IMR-90 (cell line): ENCODE measurements around the gene KRTAP13-4. TPM values are rescaled to one million over a fixed set of nuclear protein-coding genes. Genes with fewer than 3 reads are reported as not detected.

ENCODE experiments used
- ATAC-seq: fragments of 200-7000 bp; cut with Tn5 transposase; 2 replicates; pipeline ENCODE4 v1.9.1; 2020; ENCODE audit warnings: low read depth, mild to moderate bottlenecking, moderate library complexity
- BruUV-seq: library from RNA; stranded (reverse); fragments of 400-500 nt; replicated peaks from 2 replicates; lab custom pipeline; 2021; lab: Mats Ljungman, UMichigan
- CTCF ChIA-PET: fragments of 300-600 bp; formaldehyde crosslinking; extraction: SDS; loops from one replicate; lab custom pipeline; 2021; ENCODE audit warnings: antibody characterized with exemption; lab: Yijun Ruan, JAX
- POLR2A ChIA-PET: fragments of 300-600 bp; sonication (Branson Sonifier 250); formaldehyde crosslinking; loops from one replicate; lab custom pipeline; 2022; ENCODE audit warnings: antibody characterized with exemption; ENCODE audit not compliant: unreplicated experiment; lab: Charles Lee
- DNase-seq: peaks from one replicate; pipeline ENCODE4 v3.0.0; 2013
- H2AFZ ChIP-seq: replicated peaks from 2 replicates; pipeline ENCODE3; 2013; ENCODE audit warnings: low read length, mild to moderate bottlenecking; ENCODE audit not compliant: poor library complexity
- H2AK5ac ChIP-seq: 2 replicates; pipeline ENCODE4 v1.6.1; 2013; ENCODE audit warnings: low read depth, low read length, inconsistent platforms
- H2AK9ac ChIP-seq: replicated peaks from 2 replicates; pipeline ENCODE3; 2013; ENCODE audit warnings: mild to moderate bottlenecking, low read depth, low read length, moderate library complexity; ENCODE audit not compliant: poor library complexity
- H2BK120ac ChIP-seq: 2 replicates; pipeline ENCODE4 v1.6.1; 2013; ENCODE audit warnings: low read depth, low read length, inconsistent platforms
- H2BK15ac ChIP-seq: 3 replicates; pipeline ENCODE4 v1.6.1; 2013; ENCODE audit warnings: low read depth, low read length, inconsistent platforms
- H2BK20ac ChIP-seq: 2 replicates; pipeline ENCODE4 v1.6.1; 2013; ENCODE audit warnings: low read depth, mild to moderate bottlenecking, inconsistent platforms, low read length, moderate library complexity
- H2BK5ac ChIP-seq: 2 replicates; pipeline ENCODE4 v1.6.1; 2013; ENCODE audit warnings: mild to moderate bottlenecking, low read depth, low read length, inconsistent platforms; ENCODE audit not compliant: poor library complexity, severe bottlenecking
- H3K14ac ChIP-seq: replicated peaks from 2 replicates; pipeline ENCODE4 v1.6.1; 2013; ENCODE audit warnings: low read depth, low read length, inconsistent platforms
- H3K18ac ChIP-seq: 2 replicates; pipeline ENCODE4 v1.6.1; 2013; ENCODE audit warnings: low read depth, low read length, control low read depth
- H3K23ac ChIP-seq: 2 replicates; pipeline ENCODE4 v1.6.1; 2013; ENCODE audit warnings: low read depth, low read length, inconsistent platforms
- H3K27ac ChIP-seq: 2 replicates; pipeline ENCODE4 v1.5.1; 2013; ENCODE audit warnings: mild to moderate bottlenecking, control low read depth, low read length; ENCODE audit not compliant: insufficient read depth
- H3K27me3 ChIP-seq: 2 replicates; pipeline ENCODE4 v1.6.1; 2013; ENCODE audit warnings: low read length; ENCODE audit not compliant: control insufficient read depth, insufficient read depth
- H3K36me3 ChIP-seq: 2 replicates; pipeline ENCODE4 v1.6.1; 2013; ENCODE audit warnings: low read length, mixed read lengths; ENCODE audit not compliant: control insufficient read depth, insufficient read depth
- H3K4ac ChIP-seq: 2 replicates; pipeline ENCODE4 v1.6.1; 2013; ENCODE audit warnings: low read depth, low read length, inconsistent platforms
- H3K4me1 ChIP-seq: 2 replicates; pipeline ENCODE4 v1.6.1; 2013; ENCODE audit warnings: low read length, mixed read lengths; ENCODE audit not compliant: control insufficient read depth, insufficient read depth
- H3K4me2 ChIP-seq: 2 replicates; pipeline ENCODE4 v1.6.1; 2013; ENCODE audit warnings: low read depth, mild to moderate bottlenecking, control low read depth, low read length, moderate library complexity
- H3K4me3 ChIP-seq: 2 replicates; pipeline ENCODE4 v1.5.1; 2013; ENCODE audit warnings: low read depth, mild to moderate bottlenecking, control low read depth, low read length, moderate library complexity; ENCODE audit not compliant: insufficient read depth
- H3K56ac ChIP-seq: 2 replicates; pipeline ENCODE4 v1.6.1; 2013; ENCODE audit warnings: low read length, inconsistent platforms; ENCODE audit not compliant: insufficient read depth; ENCODE audit errors: extremely low read depth
- H3K79me1 ChIP-seq, 2 experiments: 2 replicates each; pipeline ENCODE4 v1.6.1; 2013; ENCODE audit warnings: low read length in 2 of 2, inconsistent platforms in 1 of 2, low read depth in 1 of 2
- H3K9ac ChIP-seq: 2 replicates; pipeline ENCODE4 v1.6.1; 2013; ENCODE audit warnings: low read depth, low read length, control low read depth
- H3K9me1 ChIP-seq: 2 replicates; pipeline ENCODE4 v1.6.1; 2013; ENCODE audit warnings: low read length, inconsistent platforms; ENCODE audit not compliant: insufficient read depth
- H3K9me3 ChIP-seq: 2 replicates; pipeline ENCODE4 v1.6.1; 2013; ENCODE audit warnings: low read length; ENCODE audit not compliant: control insufficient read depth, insufficient read depth
- H4K20me1 ChIP-seq: 2 replicates; pipeline ENCODE4 v1.6.1; 2013; ENCODE audit warnings: low read length, inconsistent platforms; ENCODE audit not compliant: insufficient read depth
- H4K5ac ChIP-seq: 2 replicates; pipeline ENCODE4 v1.6.1; 2013; ENCODE audit warnings: mild to moderate bottlenecking, low read depth, low read length, control low read depth
- H4K8ac ChIP-seq, 2 experiments: 2 replicates each; pipeline ENCODE4 v1.6.1; 2013; ENCODE audit warnings: low read depth in 2 of 2, low read length in 2 of 2, control low read depth in 1 of 2, inconsistent platforms in 1 of 2
- H4K91ac ChIP-seq: 2 replicates; pipeline ENCODE4 v1.6.1; 2013; ENCODE audit warnings: low read depth, low read length, inconsistent platforms; ENCODE audit not compliant: insufficient read depth
- BHLHE40 ChIP-seq: fragments of 150-350 bp; IDR thresholded peaks from 2 replicates; pipeline ENCODE4 v1.6.1; 2016; ENCODE audit warnings: mild to moderate bottlenecking, low read depth, low read length
- CEBPB ChIP-seq: IDR thresholded peaks from 2 replicates; pipeline ENCODE4 v1.6.1; 2012; ENCODE audit warnings: low read depth, low read length, improper control_type of control experiment
- CHD1 ChIP-seq: IDR thresholded peaks from 2 replicates; pipeline ENCODE4 v1.6.1; 2012; ENCODE audit warnings: low read depth, low read length, improper control_type of control experiment
- FOS ChIP-seq: fragments of 150-350 bp; IDR thresholded peaks from 2 replicates; pipeline ENCODE4 v1.6.1; 2016; ENCODE audit warnings: low read depth, low read length
- MAFK ChIP-seq: IDR thresholded peaks from 2 replicates; pipeline ENCODE4 v1.6.1; 2012; ENCODE audit warnings: low read depth, low read length, improper control_type of control experiment
- MAZ ChIP-seq: IDR thresholded peaks from 2 replicates; pipeline ENCODE4 v1.6.1; 2012; ENCODE audit warnings: low read depth, mild to moderate bottlenecking, low read length, improper control_type of control experiment, moderate library complexity, borderline replicate concordance
- MXI1 ChIP-seq: IDR thresholded peaks from 2 replicates; pipeline ENCODE4 v1.6.1; 2012; ENCODE audit warnings: low read depth, mild to moderate bottlenecking, low read length, moderate library complexity, borderline replicate concordance
- NFE2L2 ChIP-seq: fragments of 150-350 bp; IDR thresholded peaks from 2 replicates; pipeline ENCODE4 v1.6.1; 2016; ENCODE audit warnings: low read depth, mild to moderate bottlenecking, low read length
- POLR2A ChIP-seq: IDR thresholded peaks from 2 replicates; pipeline ENCODE4 v1.6.1; 2012; ENCODE audit warnings: mild to moderate bottlenecking, low read depth, low read length
- RAD21 ChIP-seq: IDR thresholded peaks from 2 replicates; pipeline ENCODE4 v1.6.1; 2012; ENCODE audit warnings: low read length, improper control_type of control experiment
- RCOR1 ChIP-seq: IDR thresholded peaks from 2 replicates; pipeline ENCODE4 v1.6.1; 2012; ENCODE audit warnings: mild to moderate bottlenecking, low read length, improper control_type of control experiment; ENCODE audit not compliant: insufficient replicate concordance
- RFX5 ChIP-seq: IDR thresholded peaks from 2 replicates; pipeline ENCODE4 v1.8.0; 2012; ENCODE audit warnings: low read depth, mild to moderate bottlenecking, low read length, moderate library complexity
- SMC3 ChIP-seq: fragments of 150-350 bp; IDR thresholded peaks from 2 replicates; pipeline ENCODE4 v1.6.1; 2016; ENCODE audit warnings: low read depth, mild to moderate bottlenecking, antibody characterized with exemption, low read length, moderate library complexity
- dilution Hi-C: fragments of 300-500 bp; cut with HindIII; formaldehyde crosslinking; loops from one replicate; pipeline ENCODE4 v1.14.3; 2018; ENCODE audit warnings: low sequenced_read_pairs; ENCODE audit not compliant: unreplicated experiment
- in situ Hi-C: fragments of 300-500 bp; cut with MboI; formaldehyde crosslinking; loops from 3 replicates; pipeline ENCODE4 v1.14.3; 2019; ENCODE audit warnings: low sequenced_read_pairs, inconsistent platforms, mixed read lengths
- intact Hi-C: fragments of 100-400 bp; cut with micrococcal nuclease; formaldehyde crosslinking; loops from 2 replicates; pipeline ENCODE4 v1.10.0; 2022
- polyA plus RNA-seq, 3 experiments: library from polyadenylated mRNA; depleted of rRNA; stranded (reverse); fragments of >200 nt; gene quantifications; 2 replicates each; pipeline ENCODE4 v1.2.3, GENCODE V29; 2012; ENCODE audit warnings: low replicate concordance in 1 of 3
- total RNA-seq: library from RNA; depleted of rRNA; stranded (reverse); fragments of >200 nt; gene quantifications from 2 replicates; pipeline ENCODE4 v1.2.3, GENCODE V29; 2012
- TF ChIP-seq, protein P1 (sequence below): conservative IDR thresholded peaks from 2 replicates; pipeline ENCODE4 v1.5.1; 2012; ENCODE audit warnings: mild to moderate bottlenecking, low read depth, low read length, improper control_type of control experiment
- TF ChIP-seq, protein P2 (sequence below): fragments of 150-350 bp; IDR thresholded peaks from 2 replicates; pipeline ENCODE4 v1.6.1; 2017; ENCODE audit warnings: mild to moderate bottlenecking, antibody characterized with exemption, low read length, low read depth
- TF ChIP-seq, protein P3 (sequence below): fragments of 150-350 bp; IDR thresholded peaks from 2 replicates; pipeline ENCODE4 v1.6.1; 2016; ENCODE audit warnings: low read depth, mild to moderate bottlenecking, low read length, moderate library complexity, borderline replicate concordance

Gene KRTAP13-4
- total and polyA plus RNA-seq, 2 of the 4 experiments (the other 2 are of a cell fraction) = not detected

DNA sequence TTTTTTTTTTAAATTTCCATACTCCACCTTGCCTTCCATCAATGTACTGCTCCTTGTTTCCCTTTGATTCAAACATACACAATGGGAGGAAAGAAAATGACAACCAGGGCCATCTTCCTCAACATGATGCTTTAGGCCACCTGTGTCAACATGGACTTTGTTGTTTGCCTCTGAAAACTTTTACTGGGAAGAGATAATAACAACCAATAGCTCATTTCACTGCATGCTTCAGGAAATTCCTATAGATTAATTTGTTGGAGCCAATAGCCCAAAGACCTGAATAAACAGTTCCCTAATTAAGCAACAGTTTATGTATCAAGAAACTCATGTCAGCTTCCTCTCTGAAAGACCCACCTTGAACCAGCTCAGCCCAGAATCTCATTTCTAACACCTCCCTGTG is 13.2 kb downstream of the KRTAP13-4 start:
- ATAC-seq = no peak
- Histone ChIP-seq H4K91ac (no peak overlapping the region), H3K14ac (no peak overlapping the region), H2AK5ac (no peak overlapping the region), H3K56ac (no peak overlapping the region), H2BK120ac (no peak overlapping the region), H3K9ac (no peak overlapping the region), H2BK15ac (no peak overlapping the region), H3K4me1 (no peaks in the 10 kb centered on the region), H3K4me3 (no peak overlapping the region), H2BK5ac (no peak overlapping the region), H3K36me3 (no peaks in the 10 kb centered on the region), H4K20me1 (no peaks in the 10 kb centered on the region), H3K23ac (no peak overlapping the region), H3K79me1 (no peaks in the 10 kb centered on the region), H3K27me3 (no peaks in the 10 kb centered on the region), H4K8ac (no peak overlapping the region), H3K18ac (no peak overlapping the region), H2AFZ (no peak overlapping the region), H2BK20ac (no peak overlapping the region), H3K9me1 (no peaks in the 10 kb centered on the region), H3K4ac (no peak overlapping the region), H2AK9ac (no peak overlapping the region), H3K4me2 (no peak overlapping the region), H3K27ac (no peak overlapping the region), H4K5ac (no peak overlapping the region), H3K9me3 (peaks cover 11% of the 10 kb centered on the region)
- intact Hi-C loops = no loop called here
- POLR2A ChIA-PET = no interaction called here
- no peak for TF ChIP-seq RFX5
- no peak for TF ChIP-seq SMC3
- TF ChIP-seq CHD1 = no peak
- TF ChIP-seq BHLHE40 = no peak
- no peak for TF ChIP-seq MXI1
- no peak for TF ChIP-seq RCOR1
- TF ChIP-seq MAFK = no peak
- TF ChIP-seq, protein P1, sequence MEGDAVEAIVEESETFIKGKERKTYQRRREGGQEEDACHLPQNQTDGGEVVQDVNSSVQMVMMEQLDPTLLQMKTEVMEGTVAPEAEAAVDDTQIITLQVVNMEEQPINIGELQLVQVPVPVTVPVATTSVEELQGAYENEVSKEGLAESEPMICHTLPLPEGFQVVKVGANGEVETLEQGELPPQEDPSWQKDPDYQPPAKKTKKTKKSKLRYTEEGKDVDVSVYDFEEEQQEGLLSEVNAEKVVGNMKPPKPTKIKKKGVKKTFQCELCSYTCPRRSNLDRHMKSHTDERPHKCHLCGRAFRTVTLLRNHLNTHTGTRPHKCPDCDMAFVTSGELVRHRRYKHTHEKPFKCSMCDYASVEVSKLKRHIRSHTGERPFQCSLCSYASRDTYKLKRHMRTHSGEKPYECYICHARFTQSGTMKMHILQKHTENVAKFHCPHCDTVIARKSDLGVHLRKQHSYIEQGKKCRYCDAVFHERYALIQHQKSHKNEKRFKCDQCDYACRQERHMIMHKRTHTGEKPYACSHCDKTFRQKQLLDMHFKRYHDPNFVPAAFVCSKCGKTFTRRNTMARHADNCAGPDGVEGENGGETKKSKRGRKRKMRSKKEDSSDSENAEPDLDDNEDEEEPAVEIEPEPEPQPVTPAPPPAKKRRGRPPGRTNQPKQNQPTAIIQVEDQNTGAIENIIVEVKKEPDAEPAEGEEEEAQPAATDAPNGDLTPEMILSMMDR = no peak
- TF ChIP-seq, protein P2, sequence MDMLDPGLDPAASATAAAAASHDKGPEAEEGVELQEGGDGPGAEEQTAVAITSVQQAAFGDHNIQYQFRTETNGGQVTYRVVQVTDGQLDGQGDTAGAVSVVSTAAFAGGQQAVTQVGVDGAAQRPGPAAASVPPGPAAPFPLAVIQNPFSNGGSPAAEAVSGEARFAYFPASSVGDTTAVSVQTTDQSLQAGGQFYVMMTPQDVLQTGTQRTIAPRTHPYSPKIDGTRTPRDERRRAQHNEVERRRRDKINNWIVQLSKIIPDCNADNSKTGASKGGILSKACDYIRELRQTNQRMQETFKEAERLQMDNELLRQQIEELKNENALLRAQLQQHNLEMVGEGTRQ = no peak
- no peak for TF ChIP-seq MAZ
- TF ChIP-seq RAD21 = no peak
- no peak for TF ChIP-seq CEBPB
- no peak for TF ChIP-seq POLR2A
- no peak for TF ChIP-seq NFE2L2
- TF ChIP-seq FOS = no peak
- TF ChIP-seq, protein P3, sequence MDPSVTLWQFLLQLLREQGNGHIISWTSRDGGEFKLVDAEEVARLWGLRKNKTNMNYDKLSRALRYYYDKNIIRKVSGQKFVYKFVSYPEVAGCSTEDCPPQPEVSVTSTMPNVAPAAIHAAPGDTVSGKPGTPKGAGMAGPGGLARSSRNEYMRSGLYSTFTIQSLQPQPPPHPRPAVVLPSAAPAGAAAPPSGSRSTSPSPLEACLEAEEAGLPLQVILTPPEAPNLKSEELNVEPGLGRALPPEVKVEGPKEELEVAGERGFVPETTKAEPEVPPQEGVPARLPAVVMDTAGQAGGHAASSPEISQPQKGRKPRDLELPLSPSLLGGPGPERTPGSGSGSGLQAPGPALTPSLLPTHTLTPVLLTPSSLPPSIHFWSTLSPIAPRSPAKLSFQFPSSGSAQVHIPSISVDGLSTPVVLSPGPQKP = no peak
- DNase-seq = no peak
- no TSS peak for BruUV-seq
- in situ Hi-C loops = no loop called here
- CTCF ChIA-PET = no interaction called here
- dilution Hi-C loops = no loop called here
